GM18909 (cell line): Measurements from ENCODE around the gene ZNF74.
"Not testable (repeated sequence)": the region's sequence is repeated elsewhere in the genome, so short reads cannot be mapped to it uniquely, and the experiment has no call there.

Experiments used
- ATAC-seq: cut with Tn5 transposase; IDR thresholded peaks from one replicate; pipeline ENCODE4 v1.9.1; 2021; ENCODE audit warnings: mild to moderate bottlenecking; ENCODE audit not compliant: unreplicated experiment, poor library complexity

Gene ZNF74

GRCh38 chr22:20393705-20394476, at the start of gene ZNF74:
Gene ZNF74, plus strand, starts transcription at chr22:20394151. Its CDS starts 478 bp downstream, at chr22:20394629.
- ATAC-seq, result peak; percentile 64

- not testable (repeated sequence) for ATAC-seq
These were observed 47.4 kb upstream of the ZNF74 start for GRCh38 chr22:20346553-20346952.

GRCh38 chr22:20352536-20352935, 41.4 kb upstream of the ZNF74 start:
- ATAC-seq, result not testable (repeated sequence)

- ATAC-seq, result no peak
These were observed 39.5 kb upstream of the ZNF74 start for GRCh38 chr22:20354238-20354975.

- ATAC-seq, result not testable (repeated sequence)
These were observed 37.9 kb upstream of the ZNF74 start for GRCh38 chr22:20355939-20356636.

GRCh38 chr22:20356906-20357305, 37.0 kb upstream of the ZNF74 start:
- ATAC-seq, result not testable (repeated sequence)

- not testable (repeated sequence) for ATAC-seq
These were observed 36.0 kb upstream of the ZNF74 start for GRCh38 chr22:20357967-20358366.

- ATAC-seq, result not testable (repeated sequence)
These were observed 35.3 kb upstream of the ZNF74 start for GRCh38 chr22:20358503-20359239.

GRCh38 chr22:20360261-20360660, 33.7 kb upstream of the ZNF74 start:
- not testable (repeated sequence) for ATAC-seq

- ATAC-seq, result not testable (repeated sequence)
These were observed 32.8 kb upstream of the ZNF74 start for GRCh38 chr22:20360866-20361751.

GRCh38 chr22:20361752-20362229, 32.2 kb upstream of the ZNF74 start:
- not testable (repeated sequence) for ATAC-seq

GRCh38 chr22:20362403-20362802, 31.5 kb upstream of the ZNF74 start:
- ATAC-seq, result not testable (repeated sequence)

GRCh38 chr22:20364335-20365260, 29.4 kb upstream of the ZNF74 start:
- not testable (repeated sequence) for ATAC-seq

- ATAC-seq, result not testable (repeated sequence)
These were observed 27.1 kb upstream of the ZNF74 start for GRCh38 chr22:20366841-20367240.

- ATAC-seq, result not testable (repeated sequence)
These were observed 25.1 kb upstream of the ZNF74 start for GRCh38 chr22:20368875-20369274.

GRCh38 chr22:20371687-20372086, 22.3 kb upstream of the ZNF74 start:
- not testable (repeated sequence) for ATAC-seq

- ATAC-seq, result not testable (repeated sequence)
These were observed 21.5 kb upstream of the ZNF74 start for GRCh38 chr22:20372406-20372854.

GRCh38 chr22:20373195-20373706, 20.7 kb upstream of the ZNF74 start:
- ATAC-seq, result not testable (repeated sequence)
